Esophagus muscularis mucosa (tissue), 3 donors: ENCODE results near the gene SPTLC3.

Experiments
- CTCF ChIP-seq, 3 experiments: fragments of 200-600 bp in 2 of 3; fragments of 450-650 bp in 1 of 3; sonication (generic) in 2 of 3; IDR thresholded peaks; one replicate each; pipeline ENCODE4 v1.5.1; 2017 to 2019; ENCODE audit warnings: antibody characterized with exemption in 3 of 3, mild to moderate bottlenecking in 2 of 3, moderate library complexity in 1 of 3
- EP300 ChIP-seq: sonication (generic); formaldehyde crosslinking; IDR thresholded peaks from one replicate; pipeline ENCODE4 v1.6.1; 2017; ENCODE audit warnings: antibody characterized with exemption

GRCh38 chr20:13186043-13186774 is 177.4 kb downstream of the SPTLC3 start:
- no peak for TF ChIP-seq EP300
- TF ChIP-seq CTCF (IDR thresholded peaks at IDR 0.05) = no peak
